HG03095 (cell line): ENCODE data around the gene IGFBP2.

Experiments
- ATAC-seq: cut with Tn5 transposase; IDR thresholded peaks from one replicate; pipeline ENCODE4 v1.9.1; 2021; ENCODE audit warnings: moderate library complexity; ENCODE audit not compliant: unreplicated experiment

Gene IGFBP2

GRCh38 chr2:216698895-216699294, 65.7 kb downstream of the IGFBP2 start:
- ATAC-seq = peak; percentile 60

- no peak for ATAC-seq
Observed at GRCh38 chr2:216700088-216700567, 66.9 kb downstream of the IGFBP2 start.

- ATAC-seq = no peak
Observed at GRCh38 chr2:216700781-216701180, 67.6 kb downstream of the IGFBP2 start.

- ATAC-seq = no peak
Observed at GRCh38 chr2:216701544-216701943, 68.3 kb downstream of the IGFBP2 start.

GRCh38 chr2:216702756-216703155, 69.5 kb downstream of the IGFBP2 start:
- no peak for ATAC-seq

- ATAC-seq = no peak
Observed at GRCh38 chr2:216710551-216711301, 77.5 kb downstream of the IGFBP2 start.

GRCh38 chr2:216711348-216711747, 78.1 kb downstream of the IGFBP2 start:
- no peak for ATAC-seq

GRCh38 chr2:216713691-216714336, 80.6 kb downstream of the IGFBP2 start:
- no peak for ATAC-seq
